ENCODE measurements around the gene IFNE.

The IFNE gene

DNA sequence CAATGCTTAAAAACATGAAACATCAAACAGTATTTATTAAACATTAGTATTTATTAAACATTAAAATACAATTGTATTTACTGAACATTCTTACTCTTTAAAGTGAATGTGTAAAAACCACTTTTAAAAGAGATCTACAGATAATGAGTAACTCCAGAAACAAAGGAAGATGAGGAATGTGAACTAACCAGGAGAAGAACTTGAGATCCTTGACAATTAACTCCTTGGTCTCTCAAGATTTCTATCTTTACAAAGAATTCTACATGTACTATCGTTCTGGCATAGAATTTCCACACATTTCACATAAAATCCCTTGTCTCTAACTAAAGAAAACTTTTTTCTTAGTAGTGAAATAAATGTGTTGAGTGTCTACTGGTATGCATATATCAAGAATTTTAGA lies 28.7 kb upstream of the IFNE start:
- no peak for TF ChIP-seq CTCF (conservative IDR thresholded peaks at IDR 0.05; ENCODE audit: control insufficient read depth, insufficient read depth, low read depth, low read length)
- DNase-seq (ENCODE audit: low read depth) = no peak
- H3K4me3 ChIP-seq (ENCODE audit: control insufficient read depth, low read depth, low read length) = no peak overlapping the region

DNA sequence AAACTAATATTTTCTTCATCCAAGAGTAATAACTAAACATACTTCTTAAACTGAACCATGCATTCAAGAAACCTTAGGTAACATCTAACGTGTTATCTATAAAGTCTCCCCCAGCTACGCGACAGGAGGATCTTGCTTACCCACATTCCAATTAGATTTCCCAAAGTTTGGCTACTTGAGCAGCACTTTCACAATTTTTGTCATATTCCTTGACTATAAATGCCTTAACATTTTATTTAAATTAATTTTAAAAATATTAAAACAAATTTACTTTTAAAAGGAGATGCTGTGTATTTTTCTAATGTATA lies 25.3 kb upstream of the IFNE start:
- DNase-seq (ENCODE audit: low read depth) = no peak
- H3K4me3 ChIP-seq (ENCODE audit: control insufficient read depth, low read depth, low read length) = no peak overlapping the region
- no peak for TF ChIP-seq CTCF (conservative IDR thresholded peaks at IDR 0.05; ENCODE audit: control insufficient read depth, insufficient read depth, low read depth, low read length)

DNA sequence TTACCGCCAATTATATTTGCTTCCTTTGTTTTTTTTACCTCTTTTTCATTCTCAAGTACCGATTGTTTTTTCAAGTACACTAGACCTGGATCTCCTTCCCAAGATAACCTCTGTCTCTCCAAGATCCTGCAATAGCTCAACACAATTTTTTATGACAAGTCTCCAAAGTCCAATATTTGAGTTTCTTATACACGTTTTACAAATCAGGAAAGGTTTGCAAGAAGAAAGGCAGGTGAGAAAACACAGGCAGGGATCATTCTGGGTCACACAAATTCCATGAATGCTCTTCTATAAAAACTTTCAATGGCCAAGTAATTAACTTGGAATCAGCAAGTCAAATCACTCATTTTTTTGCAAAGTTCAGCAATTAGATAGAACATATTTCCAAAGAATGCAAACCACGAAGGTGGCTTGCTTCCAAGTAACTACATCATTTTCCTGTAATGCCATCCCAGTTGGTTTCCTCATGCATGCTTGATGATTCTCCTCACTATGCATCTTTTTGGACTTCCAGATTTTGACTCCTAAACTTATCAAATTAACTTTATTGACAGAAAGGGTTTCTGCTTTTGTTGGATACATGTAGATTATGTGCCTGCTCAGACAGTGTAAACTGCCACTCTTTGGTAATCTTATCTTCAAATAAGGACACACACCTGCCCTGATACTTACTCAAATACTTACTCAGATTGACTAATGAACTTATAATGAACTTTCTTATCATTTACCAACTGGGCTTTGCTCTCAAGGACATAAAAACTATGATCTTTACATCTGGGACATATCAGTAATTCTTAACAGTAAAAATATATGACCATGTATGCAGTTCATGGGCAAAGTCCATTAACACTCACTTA lies 24.7 kb upstream of the IFNE start:
- DNase-seq (ENCODE audit: low read depth) = peak; percentile 95
- TF ChIP-seq CTCF (conservative IDR thresholded peaks at IDR 0.05; ENCODE audit: control insufficient read depth, insufficient read depth, low read depth, low read length) = no peak
- no peak overlapping the region for H3K4me3 ChIP-seq (ENCODE audit: control insufficient read depth, low read depth, low read length)

GRCh38 chr9:21505425-21506179 lies 23.5 kb upstream of the IFNE start:
- peak; percentile 68 for DNase-seq (ENCODE audit: low read depth)
- no peak overlapping the region for H3K4me3 ChIP-seq (ENCODE audit: control insufficient read depth, low read depth, low read length)
- TF ChIP-seq CTCF (conservative IDR thresholded peaks at IDR 0.05; ENCODE audit: control insufficient read depth, insufficient read depth, low read depth, low read length) = no peak

- H3K4me3 ChIP-seq (ENCODE audit: control insufficient read depth, low read depth, low read length) = no peak overlapping the region
- no peak for DNase-seq (ENCODE audit: low read depth)
- TF ChIP-seq CTCF (conservative IDR thresholded peaks at IDR 0.05; ENCODE audit: control insufficient read depth, insufficient read depth, low read depth, low read length) = no peak
These were observed 22.8 kb upstream of the IFNE start for GRCh38 chr9:21504894-21505293.

GRCh38 chr9:21504113-21504512 lies 22.0 kb upstream of the IFNE start:
- no peak for DNase-seq (ENCODE audit: low read depth)
- H3K4me3 ChIP-seq (ENCODE audit: control insufficient read depth, low read depth, low read length) = no peak overlapping the region
- TF ChIP-seq CTCF (conservative IDR thresholded peaks at IDR 0.05; ENCODE audit: control insufficient read depth, insufficient read depth, low read depth, low read length) = no peak
